ENCODE measurements around the gene IPO13.

IPO13 gene

GRCh38 chr1:43962324-43962723 lies 15.6 kb downstream of the IPO13 start:
- no peak for TF ChIP-seq CTCF (IDR thresholded peaks at IDR 0.05; ENCODE audit: low read depth, low read length)
- DNase-seq (ENCODE audit: extremely low read depth, low read depth), result no peak

DNA sequence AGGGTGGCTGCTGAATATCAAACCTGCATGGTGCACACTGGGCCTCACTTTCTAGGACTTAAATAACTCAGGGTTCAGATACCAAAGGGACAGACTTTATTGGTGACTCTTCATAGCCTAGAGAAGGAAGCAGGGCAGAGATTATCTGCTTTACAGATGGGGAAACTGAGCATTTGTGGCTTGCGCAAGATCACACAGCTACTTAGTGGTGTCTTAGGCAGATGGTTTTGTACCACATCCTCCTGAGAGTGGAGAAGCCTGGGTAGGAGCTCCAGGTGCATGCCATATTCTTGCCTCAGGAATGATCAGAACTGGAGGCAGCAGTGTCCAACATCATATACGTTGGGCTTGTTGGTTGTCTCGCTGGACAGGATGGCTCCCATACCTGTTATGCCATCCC lies 16.3 kb downstream of the IPO13 start:
- TF ChIP-seq CTCF (IDR thresholded peaks at IDR 0.05; ENCODE audit: low read depth, low read length), result no peak
- DNase-seq (ENCODE audit: extremely low read depth, low read depth), result no peak

DNA sequence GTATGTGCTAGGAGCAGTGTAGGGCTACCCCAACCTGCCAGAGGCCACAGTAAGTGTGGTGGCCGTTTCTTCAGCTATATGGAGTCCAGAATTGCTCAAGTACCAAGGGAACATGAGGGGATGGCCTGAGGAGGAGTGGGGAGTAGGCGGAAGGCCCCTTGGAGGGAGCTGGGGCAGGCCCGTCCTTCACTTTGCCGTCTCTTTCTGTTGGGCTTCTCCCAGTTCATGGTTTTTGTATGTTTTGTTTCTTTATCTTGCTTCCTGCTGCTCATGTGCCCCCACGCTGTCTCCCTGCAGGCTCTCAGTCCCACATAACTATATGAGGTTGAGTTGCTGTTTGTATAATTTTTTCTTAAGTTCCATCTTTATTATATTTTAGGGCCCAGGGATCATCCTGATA lies 17.1 kb downstream of the IPO13 start:
- no peak for TF ChIP-seq CTCF (IDR thresholded peaks at IDR 0.05; ENCODE audit: low read depth, low read length)
- no peak for DNase-seq (ENCODE audit: extremely low read depth, low read depth)

DNA sequence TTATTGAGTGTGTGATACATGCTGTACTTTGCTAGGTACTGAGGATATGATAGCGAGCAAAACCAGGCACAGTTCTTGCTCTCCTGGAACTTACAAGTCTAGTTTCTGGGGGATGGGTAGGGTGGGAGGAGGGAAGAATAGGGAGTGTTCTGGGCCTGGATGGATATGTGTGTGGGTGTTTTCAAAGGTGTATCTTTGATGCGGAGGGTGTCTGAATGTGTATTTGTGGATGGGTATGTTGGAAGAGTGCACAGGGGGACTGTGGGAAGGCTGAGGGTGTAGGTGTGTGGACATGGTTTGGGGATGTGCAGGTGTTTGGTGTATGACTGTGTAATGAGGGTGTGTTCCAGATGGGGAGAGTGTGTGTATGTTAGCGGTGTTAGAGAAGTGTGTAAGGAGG lies 18.6 kb downstream of the IPO13 start:
- TF ChIP-seq CTCF (IDR thresholded peaks at IDR 0.05; ENCODE audit: low read depth, low read length), result no peak
- no peak for DNase-seq (ENCODE audit: extremely low read depth, low read depth)

GRCh38 chr1:43968348-43968948 lies 21.7 kb downstream of the IPO13 start:
- TF ChIP-seq CTCF (IDR thresholded peaks at IDR 0.05; ENCODE audit: low read depth, low read length), result no peak
- DNase-seq (ENCODE audit: extremely low read depth, low read depth), result no peak

GRCh38 chr1:43969416-43969745 lies 22.6 kb downstream of the IPO13 start:
- no peak for TF ChIP-seq CTCF (IDR thresholded peaks at IDR 0.05; ENCODE audit: low read depth, low read length)

DNA sequence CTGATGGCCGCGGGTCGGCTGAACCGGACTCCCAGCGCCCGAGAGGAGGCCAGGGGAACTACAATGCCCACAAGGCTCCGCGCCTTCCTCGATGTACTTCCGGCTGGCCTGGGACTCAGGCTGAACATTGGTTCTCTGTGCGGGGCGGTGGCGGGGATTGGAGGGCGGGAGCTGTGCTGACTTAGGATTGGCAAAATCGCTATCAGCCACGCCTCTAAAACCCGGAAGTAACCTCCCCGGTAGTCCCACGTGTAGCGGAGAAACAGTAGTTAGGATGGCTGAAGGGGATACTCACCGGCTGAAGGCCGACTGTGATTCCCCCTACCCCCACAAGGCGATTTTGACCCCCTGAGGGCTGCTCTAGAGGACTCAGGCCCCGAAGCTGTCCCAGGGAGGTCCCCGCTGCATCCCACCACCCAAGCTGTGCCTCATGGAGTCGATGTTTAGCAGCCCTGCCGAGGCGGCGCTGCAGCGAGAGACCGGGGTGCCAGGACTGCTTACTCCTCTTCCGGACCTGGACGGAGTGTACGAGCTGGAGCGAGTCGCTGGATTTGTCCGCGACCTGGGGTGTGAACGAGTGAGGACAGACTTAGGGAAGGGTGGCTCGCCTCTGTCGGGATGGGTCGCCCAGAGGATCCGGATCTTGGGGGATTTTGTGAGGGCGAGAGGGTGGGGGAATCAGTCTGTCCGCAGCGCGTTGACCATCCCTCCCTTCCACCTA lies 23.2 kb downstream of the IPO13 start, which contains the start of gene DPH2:
TSS of gene DPH2 (plus strand) at position 265 of the 721 bp plus-strand sequence. CDS start at position 431, 166 bp downstream.
- DNase-seq (ENCODE audit: extremely low read depth, low read depth), result peak; percentile 88
- TF ChIP-seq CTCF (IDR thresholded peaks at IDR 0.05; ENCODE audit: low read depth, low read length), result no peak

More at GRCh38 chr1:43969416-43969745, 22.6 kb downstream of the IPO13 start:
- DNase-seq (ENCODE audit: extremely low read depth, low read depth), result no peak

Measured in AG09319 (cell line).